HCT116 (cell line): ENCODE measurements around the gene TTC12. TPM values are rescaled to one million over a fixed set of nuclear protein-coding genes. Genes with fewer than 3 reads are reported as not detected.

Experiments used
- ATAC-seq: fragments of 200-7000 bp; cut with Tn5 transposase; 2 replicates; pipeline ENCODE4 v1.9.1; 2020; ENCODE audit warnings: mild to moderate bottlenecking, moderate library complexity
- BruUV-seq: library from RNA; stranded (reverse); fragments of 400-500 nt; replicated peaks from 2 replicates; lab custom pipeline; 2021; lab: Mats Ljungman, UMichigan
- CTCF ChIA-PET: fragments of 300-600 bp; sonication (Branson Sonifier 250); formaldehyde crosslinking; loops from one replicate; lab custom pipeline; 2021; ENCODE audit warnings: antibody characterized with exemption; lab: Charles Lee
- POLR2A ChIA-PET: fragments of 300-600, 350-600 bp; sonication (Branson Sonifier 250); formaldehyde crosslinking; loops from one replicate; lab custom pipeline; 2021; ENCODE audit warnings: antibody characterized with exemption; lab: Charles Lee
- RAD21 ChIA-PET, 2 experiments: fragments of 300-600 bp; sonication (Branson Sonifier 250); formaldehyde crosslinking; loops; one replicate each; lab custom pipeline; 2023; ENCODE audit warnings: low total read pairs in 2 of 2; ENCODE audit not compliant: uncharacterized antibody in 2 of 2, unreplicated experiment in 2 of 2, low non-redundant PET in 1 of 2; lab: Charles Lee
- DNase-seq: peaks from one replicate; pipeline ENCODE4 v3.0.0-alpha.2; 2010; ENCODE audit warnings: low read depth, low spot score
- H2AFZ ChIP-seq: fragments of 200-600 bp; shearing (Covaris generic), sonication (generic); 2 replicates; pipeline ENCODE4 v1.6.1; 2017; ENCODE audit warnings: low read depth, mixed run types, mixed read lengths, antibody characterized with exemption, low read length; ENCODE audit not compliant: poor library complexity, severe bottlenecking
- H3K27ac ChIP-seq: 2 replicates; pipeline ENCODE4 v1.5.1; 2012; ENCODE audit warnings: low read depth, low read length
- H3K27me3 ChIP-seq: fragments of 200-600 bp; sonication (generic); 2 replicates; pipeline ENCODE4 v1.6.1; 2016; ENCODE audit warnings: mixed run types, low read length, mixed read lengths; ENCODE audit not compliant: insufficient read depth
- H3K36me3 ChIP-seq, 2 experiments: fragments of 200-500 bp in 1 of 2; fragments of 200-600 bp in 1 of 2; sonication (Bioruptor generic) in 1 of 2; sonication (generic) in 1 of 2; 2 replicates each; pipeline versions ENCODE4 v1.5.1 to v1.6.1; 2014 to 2016; ENCODE audit warnings: low read length in 2 of 2, inconsistent platforms in 1 of 2, mixed read lengths in 1 of 2, mixed run types in 1 of 2; ENCODE audit not compliant: insufficient read depth in 2 of 2, control insufficient read depth in 1 of 2
- H3K4me1 ChIP-seq, 2 experiments: fragments of 200-600 bp in 1 of 2; sonication (generic) in 1 of 2; 2 replicates each; pipeline versions ENCODE4 v1.5.1 to v1.6.1; 2012 to 2017; ENCODE audit warnings: low read length in 2 of 2, inconsistent platforms in 1 of 2, mild to moderate bottlenecking in 1 of 2, mixed read lengths in 1 of 2, mixed run types in 1 of 2, moderate library complexity in 1 of 2; ENCODE audit not compliant: insufficient read depth in 2 of 2, control insufficient read depth in 1 of 2
- H3K4me2 ChIP-seq: fragments of 200-600 bp; sonication (generic); 2 replicates; pipeline ENCODE4 v1.6.1; 2017; ENCODE audit warnings: mixed run types, low read length, mixed read lengths
- H3K4me3 ChIP-seq, 2 experiments: fragments of 200-600 bp in 1 of 2; sonication (generic) in 1 of 2; replicated peaks in 1 of 2; 2 replicates each; pipeline ENCODE4 v1.5.1; 2011 to 2016; ENCODE audit warnings: low read length in 2 of 2, control low read depth in 1 of 2, low read depth in 1 of 2, mild to moderate bottlenecking in 1 of 2, mixed read lengths in 1 of 2, mixed run types in 1 of 2
- H3K79me2 ChIP-seq: fragments of 200-600 bp; sonication (generic); 2 replicates; pipeline ENCODE4 v1.6.1; 2017; ENCODE audit warnings: mild to moderate bottlenecking, mixed run types, low read length, moderate library complexity, mixed read lengths; ENCODE audit not compliant: insufficient read depth
- H3K9ac ChIP-seq: fragments of 200-600 bp; sonication (generic); 2 replicates; pipeline ENCODE4 v1.6.1; 2016; ENCODE audit warnings: low read length, mixed read lengths
- H3K9me2 ChIP-seq: fragments of 200-600 bp; sonication (generic), shearing (Covaris generic); 2 replicates; pipeline ENCODE4 v1.6.1; 2017; ENCODE audit warnings: mixed run types, mild to moderate bottlenecking, moderate library complexity; ENCODE audit not compliant: insufficient read depth
- H3K9me3 ChIP-seq, 2 experiments: fragments of 200-500 bp in 1 of 2; fragments of 200-600 bp in 1 of 2; sonication (Bioruptor generic) in 1 of 2; sonication (generic) in 1 of 2; 2 replicates each; pipeline ENCODE4 v1.6.1; 2014 to 2017; ENCODE audit warnings: low read length in 2 of 2, mixed read lengths in 2 of 2, inconsistent platforms in 1 of 2, low read depth in 1 of 2, mild to moderate bottlenecking in 1 of 2, mixed run types in 1 of 2, moderate library complexity in 1 of 2; ENCODE audit not compliant: control insufficient read depth in 1 of 2, insufficient read depth in 1 of 2
- H4K20me1 ChIP-seq: fragments of 200-600 bp; sonication (generic), shearing (Covaris generic); 2 replicates; pipeline ENCODE4 v1.6.1; 2017; ENCODE audit warnings: mixed run types, mild to moderate bottlenecking, moderate library complexity; ENCODE audit not compliant: insufficient read depth
- EGR1 ChIP-seq: IDR thresholded peaks from 2 replicates; pipeline ENCODE4 v1.6.1; 2012; ENCODE audit warnings: low read depth
- ELF1 ChIP-seq: IDR thresholded peaks from 2 replicates; pipeline ENCODE4 v1.6.1; 2012; ENCODE audit warnings: low read depth, borderline replicate concordance
- EZH2 ChIP-seq: fragments of 200-600 bp; sonication (generic); IDR thresholded peaks from 2 replicates; pipeline ENCODE4 v1.6.1; 2017; ENCODE audit warnings: antibody characterized with exemption, mixed run types
- JUND ChIP-seq: IDR thresholded peaks from 2 replicates; pipeline ENCODE4 v1.6.1; 2012
- SP1 ChIP-seq: IDR thresholded peaks from 2 replicates; pipeline ENCODE4 v1.6.1; 2012; ENCODE audit warnings: low read depth
- ZFX ChIP-seq: fragments of 450-650 bp; IDR thresholded peaks from 2 replicates; pipeline ENCODE4 v1.6.1; 2017
- ZNF274 ChIP-seq: fragments of 200-500 bp; sonication (Bioruptor generic); IDR thresholded peaks from 2 replicates; pipeline ENCODE4 v1.6.1; 2014; ENCODE audit warnings: mild to moderate bottlenecking, low read depth, low read length, inconsistent platforms
- intact Hi-C: fragments of 100-400 bp; cut with micrococcal nuclease; formaldehyde crosslinking; loops from 2 replicates; pipeline ENCODE4 v1.10.0; 2022
- total RNA-seq: library from RNA; stranded (reverse); gene quantifications from one replicate; pipeline ENCODE4 v1.2.1, GENCODE V29; 2021; ENCODE audit not compliant: unreplicated experiment

Gene TTC12
- total RNA-seq, 1 experiment from 2014 or later: 12.6 TPM

DNA sequence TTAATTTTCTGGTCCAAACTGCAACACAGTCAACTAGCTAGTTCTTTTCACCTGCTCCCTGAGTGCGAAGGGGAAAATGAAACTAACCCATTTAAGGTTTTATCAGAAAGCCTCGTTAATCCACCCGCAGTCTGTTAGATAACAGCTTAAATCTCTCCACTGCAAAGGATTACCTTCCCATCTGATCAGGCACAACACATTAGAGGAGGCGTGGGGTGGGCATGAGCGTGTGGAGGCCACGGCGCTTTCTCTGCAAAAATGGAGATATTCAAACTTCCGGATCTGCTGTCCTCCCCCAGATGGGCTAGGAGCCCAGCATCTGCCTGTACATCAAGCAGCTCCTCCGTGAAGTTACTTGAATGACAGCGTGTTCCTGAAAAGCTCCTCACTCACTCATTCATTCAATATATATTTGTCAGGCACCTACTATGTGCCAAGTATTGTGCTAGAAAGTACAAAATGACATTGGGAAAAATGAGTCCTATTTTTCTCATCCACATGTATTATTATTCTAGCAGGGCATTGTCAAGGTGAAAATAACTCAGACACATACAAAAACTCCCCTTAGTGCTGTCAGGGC lies 59.7 kb downstream of the TTC12 start:
- Histone ChIP-seq H4K20me1 (no peaks in the 10 kb centered on the region), H3K9me2 (no peaks in the 10 kb centered on the region), H3K79me2 (no peaks in the 10 kb centered on the region), H3K27ac (no peak overlapping the region), H2AFZ (no peak overlapping the region), H3K4me1 (peaks cover 0 to 5% of the 10 kb centered on the region in 2 experiments; a peak in 1 of 4 replicates), H3K4me2 (no peak overlapping the region), H3K27me3 (no peaks in the 10 kb centered on the region), H3K9me3 (no peaks in the 10 kb centered on the region), H3K4me3 (no peak overlapping the region), H3K36me3 (no peaks in the 10 kb centered on the region), H3K9ac (no peak overlapping the region)
- ATAC-seq (no peak), DNase-seq (no peak)
- ChIA-PET CTCF (no interaction called here), RAD21 (no interaction called here), POLR2A (no interaction called here)
- intact Hi-C loops: no loop called here
- no TSS peak for BruUV-seq
- no peak for TF ChIP-seq EZH2
- TF ChIP-seq ELF1: no peak
- no peak for TF ChIP-seq SP1
- no peak for TF ChIP-seq ZFX
- no peak for TF ChIP-seq EGR1

DNA sequence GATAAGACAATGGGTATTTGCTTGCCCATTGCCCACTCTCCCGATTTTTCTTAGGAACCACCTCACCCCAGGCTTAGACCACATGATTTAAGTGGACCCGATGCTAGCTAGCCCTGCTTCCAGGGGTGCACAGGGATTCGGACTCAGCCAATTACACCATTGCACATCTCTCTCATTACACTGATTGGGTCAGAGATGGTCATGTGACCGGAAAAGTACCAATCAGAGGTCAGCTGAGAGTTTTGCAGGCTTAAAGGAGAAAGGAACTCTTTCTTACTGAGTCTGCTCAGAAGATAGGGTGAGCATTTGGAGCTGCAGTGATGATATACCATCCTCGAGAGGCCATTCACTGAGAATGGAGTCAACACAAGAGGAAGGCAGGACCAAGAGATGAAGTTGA lies 61.0 kb downstream of the TTC12 start:
- RAD21 ChIA-PET: no interaction called here
- Histone ChIP-seq H3K4me3 (no peak overlapping the region), H3K4me2 (no peak overlapping the region), H3K4me1 (peaks cover 0 to 5% of the 10 kb centered on the region in 2 experiments; a peak in 1 of 4 replicates), H4K20me1 (no peaks in the 10 kb centered on the region), H3K27ac (no peak overlapping the region), H3K36me3 (no peaks in the 10 kb centered on the region), H3K27me3 (no peaks in the 10 kb centered on the region), H3K9me3 (no peaks in the 10 kb centered on the region), H3K9ac (no peak overlapping the region), H2AFZ (no peak overlapping the region), H3K79me2 (no peaks in the 10 kb centered on the region), H3K9me2 (no peaks in the 10 kb centered on the region)
- BruUV-seq: no TSS peak
- TF ChIP-seq ZNF274: no peak
- no peak for TF ChIP-seq JUND
- DNase-seq (no peak), ATAC-seq (peak; percentile 57; the same call in 1 of the 2 replicates)
- intact Hi-C loops: no loop called here
- POLR2A ChIA-PET: no interaction called here
- CTCF ChIA-PET: no interaction called here
